Measurements from ENCODE around the gene ST3GAL4. TPM values are rescaled to one million over a fixed set of nuclear protein-coding genes. Genes with fewer than 3 reads are reported as not detected.

ST3GAL4 gene
- total and polyA plus RNA-seq, 9 of the 15 experiments (the other 6 are each of a cell fraction or from before 2014, with no cell fraction given), result 0.27 to 22.9 (median 10.5) TPM

DNA sequence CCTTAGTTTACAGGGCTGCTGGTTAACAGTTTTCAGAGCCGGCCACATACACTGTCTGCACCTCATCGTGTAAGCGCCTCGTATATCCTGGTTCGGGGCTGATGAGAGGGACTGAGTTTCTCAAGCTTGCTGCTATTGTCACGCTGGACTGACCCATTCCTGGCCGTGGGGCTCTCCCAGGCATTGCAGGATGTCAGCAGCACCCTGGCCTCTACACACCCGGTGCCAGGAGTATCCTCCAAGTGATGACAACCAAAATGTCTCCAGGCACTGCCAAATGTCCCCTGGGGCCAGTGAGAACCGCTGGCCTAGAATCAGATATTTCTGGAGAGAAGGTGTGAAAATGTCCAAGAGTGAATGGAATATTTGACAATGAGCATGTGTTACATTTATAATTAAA is 82.8 kb downstream of the ST3GAL4 start:
- no peak for DNase-seq (ENCODE audit: extremely low read depth in 1 of 4, low spot score in 3 of 4)
- peaks cover 12% of the 10 kb centered on the region; the same call in 1 of the 2 replicates for H4K20me1 ChIP-seq (replicated peaks; ENCODE audit: control insufficient read depth, insufficient read depth, low read length)
- ChIA-PET CTCF (ENCODE audit: low intra/inter-chr PET ratio) (no interaction called here), POLR2A (no interaction called here)
- FAIRE-seq, result no peak
- intact Hi-C loops (cut with micrococcal nuclease) (no loop called here), in situ Hi-C loops (cut with MboI) (no loop called here)
- H3K36me3 ChIP-seq (ENCODE audit: control insufficient read depth, insufficient read depth, low read length), result no peaks in the 10 kb centered on the region
- 47% methylated on average over 9 of the region's 9 CpGs for WGBS (ENCODE audit: insufficient coverage, low coverage, missing lambda C conversion rate)
- H3K4me2 ChIP-seq (ENCODE audit: insufficient read depth, low read length), result no peak overlapping the region
- no peaks in the 10 kb centered on the region for H3K79me2 ChIP-seq (ENCODE audit: control insufficient read depth, insufficient read depth, low read length)
- no TSS peak for BruUV-seq (replicated peaks)
- H3K4me1 ChIP-seq (replicated peaks in 1 of 2; ENCODE audit: control insufficient read depth in 2 of 2, insufficient read depth in 2 of 2, low read length in 2 of 2), result peaks cover 0 to 17% of the 10 kb centered on the region in 2 experiments; a peak in 4 of 5 replicates
- no peak overlapping the region for H2AFZ ChIP-seq (ENCODE audit: low read depth, low read length)
- no peaks in the 10 kb centered on the region for H3K9me3 ChIP-seq (replicated peaks; ENCODE audit: control insufficient read depth, insufficient read depth, low read depth, low read length)
- H3K9ac ChIP-seq (ENCODE audit: insufficient read depth in 1 of 2, low read depth in 2 of 2, low read length in 2 of 2), result no peak overlapping the region
- H3K27me3 ChIP-seq (ENCODE audit: control insufficient read depth in 2 of 2, insufficient read depth in 2 of 2, low read length in 2 of 2), result peaks cover 4 to 35% of the 10 kb centered on the region in 2 experiments; a peak in 4 of 5 replicates
- ATAC-seq, result no peak
- no peak overlapping the region for H3K4me3 ChIP-seq
- no peak overlapping the region for H3K27ac ChIP-seq (ENCODE audit: extremely low read depth, low read depth, low read length)
- no peaks in the 10 kb centered on the region for H3K9me1 ChIP-seq (ENCODE audit: control insufficient read depth, insufficient read depth, low read length)
- no peak for TF ChIP-seq PTBP1 (IDR thresholded peaks at IDR 0.05; ENCODE audit: low read depth, low read length)
- no peak for TF ChIP-seq PHB (CRISPR knock-in tag; IDR thresholded peaks at IDR 0.05)
- no peak for TF ChIP-seq NFIC (IDR thresholded peaks at IDR 0.05)
- TF ChIP-seq ZNF583 (CRISPR knock-in tag; IDR thresholded peaks at IDR 0.05), result no peak
- TF ChIP-seq BRD4 (IDR thresholded peaks at IDR 0.05), result no peak
- no peak for TF ChIP-seq TAF9B (IDR thresholded peaks at IDR 0.05; ENCODE audit: partially characterized antibody)
- TF ChIP-seq NRF1 (conservative IDR thresholded peaks at IDR 0.05 in 1 of 2, IDR thresholded peaks at IDR 0.05 in 1 of 2), result no peak
- TF ChIP-seq, protein P1, sequence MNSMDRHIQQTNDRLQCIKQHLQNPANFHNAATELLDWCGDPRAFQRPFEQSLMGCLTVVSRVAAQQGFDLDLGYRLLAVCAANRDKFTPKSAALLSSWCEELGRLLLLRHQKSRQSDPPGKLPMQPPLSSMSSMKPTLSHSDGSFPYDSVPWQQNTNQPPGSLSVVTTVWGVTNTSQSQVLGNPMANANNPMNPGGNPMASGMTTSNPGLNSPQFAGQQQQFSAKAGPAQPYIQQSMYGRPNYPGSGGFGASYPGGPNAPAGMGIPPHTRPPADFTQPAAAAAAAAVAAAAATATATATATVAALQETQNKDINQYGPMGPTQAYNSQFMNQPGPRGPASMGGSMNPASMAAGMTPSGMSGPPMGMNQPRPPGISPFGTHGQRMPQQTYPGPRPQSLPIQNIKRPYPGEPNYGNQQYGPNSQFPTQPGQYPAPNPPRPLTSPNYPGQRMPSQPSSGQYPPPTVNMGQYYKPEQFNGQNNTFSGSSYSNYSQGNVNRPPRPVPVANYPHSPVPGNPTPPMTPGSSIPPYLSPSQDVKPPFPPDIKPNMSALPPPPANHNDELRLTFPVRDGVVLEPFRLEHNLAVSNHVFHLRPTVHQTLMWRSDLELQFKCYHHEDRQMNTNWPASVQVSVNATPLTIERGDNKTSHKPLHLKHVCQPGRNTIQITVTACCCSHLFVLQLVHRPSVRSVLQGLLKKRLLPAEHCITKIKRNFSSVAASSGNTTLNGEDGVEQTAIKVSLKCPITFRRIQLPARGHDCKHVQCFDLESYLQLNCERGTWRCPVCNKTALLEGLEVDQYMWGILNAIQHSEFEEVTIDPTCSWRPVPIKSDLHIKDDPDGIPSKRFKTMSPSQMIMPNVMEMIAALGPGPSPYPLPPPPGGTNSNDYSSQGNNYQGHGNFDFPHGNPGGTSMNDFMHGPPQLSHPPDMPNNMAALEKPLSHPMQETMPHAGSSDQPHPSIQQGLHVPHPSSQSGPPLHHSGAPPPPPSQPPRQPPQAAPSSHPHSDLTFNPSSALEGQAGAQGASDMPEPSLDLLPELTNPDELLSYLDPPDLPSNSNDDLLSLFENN (IDR thresholded peaks at IDR 0.05; ENCODE audit: low read depth in 2 of 2, low read length in 2 of 2), result no peak
- TF ChIP-seq CBFA2T3 (IDR thresholded peaks at IDR 0.05), result no peak
- TF ChIP-seq ZNF76 (CRISPR knock-in tag; IDR thresholded peaks at IDR 0.05; ENCODE audit: borderline replicate concordance), result no peak
- TF ChIP-seq, protein P2, sequence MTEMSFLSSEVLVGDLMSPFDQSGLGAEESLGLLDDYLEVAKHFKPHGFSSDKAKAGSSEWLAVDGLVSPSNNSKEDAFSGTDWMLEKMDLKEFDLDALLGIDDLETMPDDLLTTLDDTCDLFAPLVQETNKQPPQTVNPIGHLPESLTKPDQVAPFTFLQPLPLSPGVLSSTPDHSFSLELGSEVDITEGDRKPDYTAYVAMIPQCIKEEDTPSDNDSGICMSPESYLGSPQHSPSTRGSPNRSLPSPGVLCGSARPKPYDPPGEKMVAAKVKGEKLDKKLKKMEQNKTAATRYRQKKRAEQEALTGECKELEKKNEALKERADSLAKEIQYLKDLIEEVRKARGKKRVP (CRISPR knock-in tag; IDR thresholded peaks at IDR 0.05), result no peak
- TF ChIP-seq ZNF766 (CRISPR knock-in tag; conservative IDR thresholded peaks at IDR 0.05), result no peak
- no peak for TF ChIP-seq POLR3A (IDR thresholded peaks at IDR 0.05; ENCODE audit: borderline replicate concordance, extremely low read depth, insufficient read depth, insufficient read length)
- no peak for TF ChIP-seq FOXA1 (IDR thresholded peaks at IDR 0.05; ENCODE audit: borderline replicate concordance)
- no peak for TF ChIP-seq ARHGAP35 (IDR thresholded peaks at IDR 0.05; ENCODE audit: partially characterized antibody)
- TF ChIP-seq RBBP5 (IDR thresholded peaks at IDR 0.05; ENCODE audit: borderline replicate concordance, insufficient read depth, low read length, poor library complexity, severe bottlenecking), result no peak
- TF ChIP-seq, protein P3, sequence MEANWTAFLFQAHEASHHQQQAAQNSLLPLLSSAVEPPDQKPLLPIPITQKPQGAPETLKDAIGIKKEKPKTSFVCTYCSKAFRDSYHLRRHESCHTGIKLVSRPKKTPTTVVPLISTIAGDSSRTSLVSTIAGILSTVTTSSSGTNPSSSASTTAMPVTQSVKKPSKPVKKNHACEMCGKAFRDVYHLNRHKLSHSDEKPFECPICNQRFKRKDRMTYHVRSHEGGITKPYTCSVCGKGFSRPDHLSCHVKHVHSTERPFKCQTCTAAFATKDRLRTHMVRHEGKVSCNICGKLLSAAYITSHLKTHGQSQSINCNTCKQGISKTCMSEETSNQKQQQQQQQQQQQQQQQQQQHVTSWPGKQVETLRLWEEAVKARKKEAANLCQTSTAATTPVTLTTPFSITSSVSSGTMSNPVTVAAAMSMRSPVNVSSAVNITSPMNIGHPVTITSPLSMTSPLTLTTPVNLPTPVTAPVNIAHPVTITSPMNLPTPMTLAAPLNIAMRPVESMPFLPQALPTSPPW (CRISPR knock-in tag; IDR thresholded peaks at IDR 0.05), result no peak

Data from K562 (cell line).